Right lung (tissue), 10 donors: Measurements from ENCODE around the gene PTOV1. TPM values are rescaled to one million over a fixed set of nuclear protein-coding genes. Genes with fewer than 3 reads are reported as not detected.

Experiments used
- DNase-seq, 2 donors: peaks; one replicate each; pipeline ENCODE4 v3.0.0-alpha.2; 2013
- long read RNA-seq, 8 donors: transcript quantifications; one replicate each; lab custom pipeline, GENCODE V29; 2026
- polyA plus RNA-seq, 5 donors: library from polyadenylated mRNA; unstranded; fragments of 120-200 nt; gene quantifications; one replicate each; pipeline versions ENCODE4 v1.2.1 to v1.2.3, GENCODE V29; 2013; ENCODE audit warnings: inconsistent platforms in 1 of 5, low replicate concordance in 1 of 5; ENCODE audit not compliant: insufficient read length in 5 of 5, insufficient read depth in 1 of 5

Gene PTOV1
- 100 to 1,000 TPM; 207 to 317 (median 259) TPM for polyA plus RNA-seq
- long read RNA-seq, donor 1, transcript PTOV1-208 (2 exons, 327 nt) = minor isoform, 25 of 177 reads
- long read RNA-seq, donor 1, transcript PTOV1-209 (8 exons, 1,716 nt) = minor isoform, 9 of 177 reads
- long read RNA-seq, donor 1, transcript PTOV1-212 (13 exons, 1,577 nt) = major isoform, 72 of 177 reads
- long read RNA-seq, donor 1, transcript PTOV1-205 (1 exons, 1,880 nt) = minor isoform, 37 of 177 reads
- long read RNA-seq, donor 1, partial matches to known transcripts = 23 of 177 reads
- long read RNA-seq, donor 1, other reads (novel, unspliced or antisense) = 6 of 177 reads
- long read RNA-seq, donor 2, transcript PTOV1-220 (13 exons, 1,587 nt) = minor isoform, 5 of 77 reads
- long read RNA-seq, donor 2, transcript PTOV1-205 (1 exons, 1,880 nt) = minor isoform, 17 of 77 reads
- long read RNA-seq, donor 2, transcript PTOV1-208 (2 exons, 327 nt) = minor isoform, 11 of 77 reads
- long read RNA-seq, donor 2, transcript PTOV1-212 (13 exons, 1,577 nt) = major isoform, 31 of 77 reads
- long read RNA-seq, donor 2, partial matches to known transcripts = 6 of 77 reads
- long read RNA-seq, donor 2, other reads (novel, unspliced or antisense) = 5 of 77 reads
- long read RNA-seq, donor 3, transcript PTOV1-209 (8 exons, 1,716 nt) = minor isoform, 6 of 162 reads
- long read RNA-seq, donor 3, transcript PTOV1-208 (2 exons, 327 nt) = minor isoform, 19 of 162 reads
- long read RNA-seq, donor 3, transcript PTOV1-212 (13 exons, 1,577 nt) = minor isoform, 42 of 162 reads
- long read RNA-seq, donor 3, transcript PTOV1-205 (1 exons, 1,880 nt) = major isoform, 46 of 162 reads
- long read RNA-seq, donor 3, partial matches to known transcripts = 31 of 162 reads
- long read RNA-seq, donor 3, other reads (novel, unspliced or antisense) = 10 of 162 reads
- long read RNA-seq, donor 4, transcript PTOV1-212 (13 exons, 1,577 nt) = minor isoform, 21 of 77 reads
- long read RNA-seq, donor 4, transcript PTOV1-208 (2 exons, 327 nt) = minor isoform, 11 of 77 reads
- long read RNA-seq, donor 4, transcript PTOV1-205 (1 exons, 1,880 nt) = major isoform, 22 of 77 reads
- long read RNA-seq, donor 4, partial matches to known transcripts = 17 of 77 reads
- long read RNA-seq, donor 4, other reads (novel, unspliced or antisense) = 0 of 77 reads
- long read RNA-seq, donor 5, transcript PTOV1-208 (2 exons, 327 nt) = minor isoform, 5 of 131 reads
- long read RNA-seq, donor 5, transcript PTOV1-212 (13 exons, 1,577 nt) = major isoform, 48 of 131 reads
- long read RNA-seq, donor 5, transcript PTOV1-205 (1 exons, 1,880 nt) = minor isoform, 37 of 131 reads
- long read RNA-seq, donor 5, partial matches to known transcripts = 27 of 131 reads
- long read RNA-seq, donor 5, other reads (novel, unspliced or antisense) = 5 of 131 reads
- long read RNA-seq, donor 6, transcript PTOV1-205 (1 exons, 1,880 nt) = minor isoform, 26 of 168 reads
- long read RNA-seq, donor 6, transcript PTOV1-209 (8 exons, 1,716 nt) = minor isoform, 6 of 168 reads
- long read RNA-seq, donor 6, transcript PTOV1-208 (2 exons, 327 nt) = minor isoform, 11 of 168 reads
- long read RNA-seq, donor 6, transcript PTOV1-212 (13 exons, 1,577 nt) = major isoform, 55 of 168 reads
- long read RNA-seq, donor 6, partial matches to known transcripts = 46 of 168 reads
- long read RNA-seq, donor 6, other reads (novel, unspliced or antisense) = 20 of 168 reads
- long read RNA-seq, donor 7, transcript PTOV1-209 (8 exons, 1,716 nt) = minor isoform, 5 of 96 reads
- long read RNA-seq, donor 7, transcript PTOV1-212 (13 exons, 1,577 nt) = minor isoform, 34 of 96 reads
- long read RNA-seq, donor 7, transcript PTOV1-205 (1 exons, 1,880 nt) = major isoform, 36 of 96 reads
- long read RNA-seq, donor 7, partial matches to known transcripts = 15 of 96 reads
- long read RNA-seq, donor 7, other reads (novel, unspliced or antisense) = 0 of 96 reads
- long read RNA-seq, donor 8, transcript PTOV1-208 (2 exons, 327 nt) = minor isoform, 8 of 44 reads
- long read RNA-seq, donor 8, transcript PTOV1-205 (1 exons, 1,880 nt) = minor isoform, 8 of 44 reads
- long read RNA-seq, donor 8, transcript PTOV1-212 (13 exons, 1,577 nt) = major isoform, 13 of 44 reads
- long read RNA-seq, donor 8, partial matches to known transcripts = 5 of 44 reads
- long read RNA-seq, donor 8, other reads (novel, unspliced or antisense) = 5 of 44 reads

DNA sequence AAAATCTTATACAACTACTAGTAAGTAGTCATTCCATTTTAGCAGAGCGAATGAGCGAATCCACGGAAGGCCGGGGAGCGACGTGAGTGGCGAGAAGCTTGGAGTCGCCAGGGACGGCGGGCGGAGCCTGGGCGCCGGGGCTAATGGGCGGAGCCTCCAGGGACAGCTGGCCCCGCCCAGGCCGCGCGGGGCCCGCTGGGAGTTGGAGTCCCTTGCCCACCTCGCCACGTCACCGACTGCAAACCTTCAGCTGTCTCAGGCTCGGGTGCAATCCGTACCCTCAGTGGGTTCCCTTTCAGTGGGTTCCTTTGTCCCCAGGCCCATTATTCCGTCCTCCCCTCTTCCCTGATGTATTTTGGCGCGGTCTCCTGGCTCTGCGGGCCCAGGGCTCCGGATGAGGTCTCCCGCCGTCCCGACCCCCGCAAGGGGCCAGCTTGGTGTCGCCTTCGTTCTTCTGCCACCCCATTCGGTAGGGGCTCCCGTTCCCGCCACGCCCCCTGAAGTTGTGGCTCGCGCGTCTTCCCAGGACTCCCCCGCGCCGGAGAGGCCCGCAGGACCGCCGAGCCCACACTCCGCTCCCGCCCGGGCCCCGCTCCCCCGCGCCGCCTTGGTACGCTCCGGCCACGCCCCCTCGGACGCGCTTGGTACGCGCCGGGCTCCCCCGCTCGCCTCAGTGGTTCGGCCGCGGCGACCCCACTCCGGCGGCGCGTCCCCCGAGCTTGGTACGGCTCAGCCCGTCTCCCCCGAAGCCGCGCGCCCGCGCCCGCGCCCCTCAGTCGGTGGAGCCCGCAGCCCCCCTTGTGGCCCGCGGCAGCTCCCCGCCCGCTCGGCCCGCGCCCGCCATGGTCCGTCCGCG, at the start of gene PTOV1:
Gene PTOV1 (plus strand): TSS at position 673 of the 856 bp plus-strand sequence.
- DNase-seq = peak; percentile 89

DNA sequence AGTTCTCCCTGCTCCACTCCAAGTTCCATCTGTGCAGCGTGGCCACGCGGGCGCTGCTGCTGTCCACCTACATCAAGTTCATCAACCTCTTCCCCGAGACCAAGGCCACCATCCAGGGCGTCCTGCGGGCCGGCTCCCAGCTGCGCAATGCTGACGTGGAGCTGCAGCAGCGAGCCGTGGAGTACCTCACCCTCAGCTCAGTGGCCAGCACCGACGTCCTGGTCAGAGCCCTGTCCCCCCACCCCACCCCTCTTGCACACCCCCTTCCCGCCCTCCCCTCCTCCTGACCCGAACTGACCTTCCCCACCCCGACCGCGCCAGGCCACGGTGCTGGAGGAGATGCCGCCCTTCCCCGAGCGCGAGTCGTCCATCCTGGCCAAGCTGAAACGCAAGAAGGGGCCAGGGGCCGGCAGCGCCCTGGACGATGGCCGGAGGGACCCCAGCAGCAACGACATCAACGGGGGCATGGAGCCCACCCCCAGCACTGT, 49.5 kb upstream of the PTOV1 start:
- DNase-seq = no peak

DNA sequence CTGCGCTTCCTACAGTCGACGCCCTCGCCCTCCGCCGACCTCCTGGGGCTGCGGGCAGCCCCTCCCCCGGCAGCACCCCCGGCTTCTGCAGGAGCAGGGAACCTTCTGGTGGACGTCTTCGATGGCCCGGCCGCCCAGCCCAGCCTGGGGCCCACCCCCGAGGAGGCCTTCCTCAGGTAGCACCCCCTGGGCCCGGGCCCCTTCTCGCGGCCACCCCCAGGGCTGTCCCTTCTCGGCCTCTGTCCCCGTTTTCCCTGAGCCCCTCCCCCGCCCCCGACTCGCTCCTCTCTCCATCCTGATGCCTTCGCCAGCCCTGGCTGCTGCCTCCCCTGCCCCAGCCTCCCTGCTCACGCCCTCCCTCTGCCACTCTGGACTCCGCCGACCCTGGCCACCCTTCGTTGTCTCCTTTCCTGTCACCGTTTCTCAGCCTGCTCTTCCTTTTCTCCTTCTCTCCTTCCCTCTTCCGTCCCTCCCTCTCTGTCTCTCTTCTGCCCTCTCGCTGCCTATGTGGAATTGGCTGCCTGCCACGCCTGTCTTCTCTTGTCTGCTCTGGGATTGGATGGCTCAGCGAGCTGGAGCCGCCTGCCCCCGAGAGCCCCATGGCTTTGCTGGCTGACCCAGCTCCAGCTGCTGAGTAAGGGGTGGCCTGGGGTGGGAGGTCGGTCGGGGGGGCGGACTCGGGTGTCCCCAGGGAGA, 48.8 kb upstream of the PTOV1 start:
- DNase-seq = peak; percentile 86 to 87

DNA sequence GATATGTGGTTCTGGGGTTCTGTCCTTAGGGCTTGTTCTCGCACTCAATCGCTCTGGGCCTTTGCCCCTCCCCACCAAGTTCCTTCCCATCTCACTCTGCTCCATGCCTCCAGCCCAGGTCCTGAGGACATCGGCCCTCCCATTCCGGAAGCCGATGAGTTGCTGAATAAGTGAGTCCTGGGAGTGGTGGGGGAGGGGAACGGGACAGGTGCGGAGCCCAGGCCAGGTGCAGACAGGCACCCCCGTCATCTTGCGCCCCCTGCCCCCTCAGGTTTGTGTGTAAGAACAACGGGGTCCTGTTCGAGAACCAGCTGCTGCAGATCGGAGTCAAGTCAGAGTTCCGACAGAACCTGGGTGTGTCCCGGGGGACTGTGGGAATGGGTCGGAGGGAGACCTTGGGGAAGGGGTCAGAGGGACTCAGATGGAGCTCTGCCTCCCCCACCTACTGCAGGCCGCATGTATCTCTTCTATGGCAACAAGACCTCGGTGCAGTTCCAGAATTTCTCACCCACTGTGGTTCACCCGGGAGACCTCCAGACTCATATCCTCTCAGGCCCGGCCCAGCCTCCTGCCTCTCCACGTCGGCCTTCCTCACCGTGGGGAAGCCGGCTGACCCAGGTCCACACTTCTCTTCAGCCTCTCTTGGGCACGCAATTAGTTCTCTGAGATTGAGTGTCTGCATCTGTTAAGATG, 48.0 kb upstream of the PTOV1 start:
- no peak for DNase-seq

DNA sequence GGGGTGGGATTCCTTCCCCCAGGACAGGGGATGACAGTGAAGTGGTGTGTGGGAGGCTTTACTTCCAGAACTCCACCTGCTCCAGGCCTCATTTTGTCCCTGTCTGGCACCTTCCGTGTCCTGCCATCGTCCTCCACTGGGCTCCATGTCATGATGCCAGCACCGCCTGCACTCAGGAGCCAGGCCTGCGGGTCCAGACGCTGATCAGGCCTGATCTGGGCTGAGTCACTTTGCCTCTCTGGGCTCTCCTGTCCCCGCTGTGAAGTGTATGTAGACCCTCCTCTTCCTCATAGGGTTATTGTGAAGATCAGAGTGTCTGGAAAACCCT, 47.5 kb upstream of the PTOV1 start:
- DNase-seq = no peak

DNA sequence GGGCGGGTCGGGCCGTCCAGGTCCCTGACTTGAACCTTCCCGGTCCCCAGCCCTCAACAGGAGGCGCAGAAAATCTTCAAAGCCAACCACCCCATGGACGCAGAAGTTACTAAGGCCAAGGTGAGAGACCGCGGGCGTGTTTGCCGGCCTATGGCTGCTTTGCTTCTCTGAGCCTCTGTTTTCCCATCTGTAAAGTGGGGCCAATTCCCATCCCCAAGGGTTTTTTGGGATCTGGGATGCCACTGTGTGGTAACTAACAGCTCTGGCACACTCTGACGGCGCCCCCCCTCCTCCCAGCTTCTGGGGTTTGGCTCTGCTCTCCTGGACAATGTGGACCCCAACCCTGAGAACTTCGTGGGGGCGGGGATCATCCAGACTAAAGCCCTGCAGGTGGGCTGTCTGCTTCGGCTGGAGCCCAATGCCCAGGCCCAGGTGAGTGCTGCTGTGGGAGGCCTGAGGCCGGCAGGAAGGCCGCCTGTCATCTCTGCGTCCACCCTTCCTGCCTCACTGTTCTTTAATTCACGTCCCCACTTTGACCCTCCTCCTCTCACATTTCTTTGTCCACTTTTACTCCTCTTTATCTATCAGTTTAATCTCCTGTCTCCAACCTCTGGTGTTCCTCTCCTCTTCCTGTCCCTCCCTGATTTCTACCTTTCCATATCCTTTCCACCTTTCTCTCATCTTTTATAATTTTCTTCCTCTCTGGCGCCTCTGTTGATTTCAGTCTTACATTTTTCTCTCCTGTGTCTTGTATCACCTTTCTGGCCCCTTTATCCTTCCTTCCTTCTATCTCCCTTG, 44.9 kb upstream of the PTOV1 start:
- DNase-seq = no peak

DNA sequence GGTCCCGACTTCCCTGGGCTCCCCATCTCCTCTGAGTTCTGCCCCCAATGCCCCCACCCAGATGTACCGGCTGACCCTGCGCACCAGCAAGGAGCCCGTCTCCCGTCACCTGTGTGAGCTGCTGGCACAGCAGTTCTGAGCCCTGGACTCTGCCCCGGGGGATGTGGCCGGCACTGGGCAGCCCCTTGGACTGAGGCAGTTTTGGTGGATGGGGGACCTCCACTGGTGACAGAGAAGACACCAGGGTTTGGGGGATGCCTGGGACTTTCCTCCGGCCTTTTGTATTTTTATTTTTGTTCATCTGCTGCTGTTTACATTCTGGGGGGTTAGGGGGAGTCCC, 44.4 kb upstream of the PTOV1 start:
- no peak for DNase-seq

DNA sequence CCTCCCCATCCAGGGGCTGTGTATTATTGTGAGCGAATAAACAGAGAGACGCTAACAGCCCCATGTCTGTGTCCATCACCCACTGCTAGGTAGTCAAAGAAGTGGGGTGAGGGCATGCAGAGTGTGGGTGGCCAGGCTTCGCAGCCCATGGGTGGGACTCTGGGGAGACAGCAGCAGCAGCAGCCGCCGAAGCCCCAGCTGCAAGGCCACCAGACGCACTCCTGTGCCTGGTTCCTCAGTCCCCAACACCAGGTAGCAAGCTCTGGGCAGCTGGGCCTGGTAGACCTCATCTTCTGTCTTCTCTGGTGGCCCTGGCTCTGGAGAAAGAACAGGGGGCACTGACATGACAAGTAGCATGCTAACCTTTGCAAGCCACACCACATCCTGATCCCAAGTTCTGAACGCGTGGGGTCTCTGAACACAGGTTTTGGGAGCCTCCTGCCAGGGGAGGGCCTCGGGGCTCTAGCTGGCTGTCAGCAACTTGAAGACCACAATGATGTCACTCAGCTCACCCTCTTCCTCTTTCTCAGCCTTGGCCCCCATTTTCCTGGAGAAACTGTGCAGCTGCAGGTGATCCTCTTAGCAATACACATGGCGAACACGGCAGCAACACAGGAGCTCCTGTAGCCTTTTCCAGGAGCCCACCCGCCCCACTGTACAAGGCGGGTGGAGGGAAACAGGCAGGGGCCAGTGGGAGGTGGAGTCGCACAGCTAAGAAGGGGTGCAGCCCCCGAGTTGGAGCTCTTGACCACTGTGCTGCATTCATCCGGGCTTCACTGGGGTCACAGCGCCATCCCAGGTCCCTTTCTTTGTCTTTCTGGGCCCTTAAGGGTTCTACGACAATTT, 43.7 kb upstream of the PTOV1 start:
- no peak for DNase-seq

DNA sequence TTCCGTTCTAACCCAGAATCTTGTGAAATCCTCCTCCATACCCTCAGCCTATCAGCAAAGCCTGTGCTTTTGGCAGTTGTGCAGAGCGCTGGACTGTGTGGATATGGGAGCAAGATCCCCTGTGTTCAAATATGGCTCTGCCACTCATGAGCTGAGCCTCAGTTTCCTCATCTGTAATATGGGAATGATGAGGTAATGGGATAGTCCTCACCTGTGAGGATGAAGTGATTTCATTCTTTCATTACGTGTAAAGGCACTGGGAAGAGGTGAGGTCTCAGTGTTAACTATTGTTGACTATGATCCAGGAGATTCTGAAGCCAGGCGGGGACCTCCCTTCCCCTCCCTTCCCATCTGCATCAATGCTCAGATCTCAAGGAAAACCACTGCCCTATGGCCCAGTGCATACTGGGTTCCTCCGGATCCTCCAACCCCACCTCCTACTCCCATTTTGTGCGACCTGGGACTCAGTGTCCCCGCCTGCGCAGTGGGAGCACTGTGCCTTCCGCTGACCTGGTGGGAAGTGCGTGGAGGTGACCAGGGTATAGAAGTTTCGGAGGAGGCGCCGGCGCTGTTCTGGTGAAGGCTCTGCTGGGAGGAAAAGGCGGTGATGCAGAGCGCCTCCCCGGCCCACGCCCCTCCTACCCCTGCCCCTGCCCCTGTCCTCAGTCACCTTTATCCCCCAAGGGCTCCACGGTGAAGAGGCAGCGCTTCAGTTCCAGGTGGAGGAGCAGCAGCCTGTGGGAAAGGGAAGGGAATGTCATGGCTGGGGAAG, 42.9 kb upstream of the PTOV1 start:
- no peak for DNase-seq

DNA sequence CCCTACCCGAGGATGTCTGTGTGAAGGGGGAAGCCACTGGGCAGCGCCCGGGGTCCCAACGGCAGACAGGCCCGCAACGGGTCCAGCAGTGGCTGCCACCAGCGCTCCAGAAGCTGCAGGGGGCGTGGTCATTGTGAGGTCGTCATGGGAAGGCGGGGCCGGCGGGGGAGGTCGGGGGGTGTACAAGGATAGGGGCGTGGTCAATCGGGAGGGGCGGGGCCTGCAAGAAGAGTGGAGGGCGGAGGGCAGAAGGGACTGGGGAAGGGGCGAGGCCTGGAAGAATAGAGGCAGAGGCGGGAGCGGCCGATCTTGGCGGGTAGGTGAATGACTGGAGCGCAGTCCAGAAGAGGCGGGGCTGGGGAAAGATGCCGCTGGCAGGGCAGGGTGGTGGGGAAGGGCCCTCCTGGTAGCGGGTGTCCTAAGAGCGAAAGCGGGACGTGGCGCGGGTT, 42.2 kb upstream of the PTOV1 start:
- DNase-seq = peak; percentile 87 to 89

DNA sequence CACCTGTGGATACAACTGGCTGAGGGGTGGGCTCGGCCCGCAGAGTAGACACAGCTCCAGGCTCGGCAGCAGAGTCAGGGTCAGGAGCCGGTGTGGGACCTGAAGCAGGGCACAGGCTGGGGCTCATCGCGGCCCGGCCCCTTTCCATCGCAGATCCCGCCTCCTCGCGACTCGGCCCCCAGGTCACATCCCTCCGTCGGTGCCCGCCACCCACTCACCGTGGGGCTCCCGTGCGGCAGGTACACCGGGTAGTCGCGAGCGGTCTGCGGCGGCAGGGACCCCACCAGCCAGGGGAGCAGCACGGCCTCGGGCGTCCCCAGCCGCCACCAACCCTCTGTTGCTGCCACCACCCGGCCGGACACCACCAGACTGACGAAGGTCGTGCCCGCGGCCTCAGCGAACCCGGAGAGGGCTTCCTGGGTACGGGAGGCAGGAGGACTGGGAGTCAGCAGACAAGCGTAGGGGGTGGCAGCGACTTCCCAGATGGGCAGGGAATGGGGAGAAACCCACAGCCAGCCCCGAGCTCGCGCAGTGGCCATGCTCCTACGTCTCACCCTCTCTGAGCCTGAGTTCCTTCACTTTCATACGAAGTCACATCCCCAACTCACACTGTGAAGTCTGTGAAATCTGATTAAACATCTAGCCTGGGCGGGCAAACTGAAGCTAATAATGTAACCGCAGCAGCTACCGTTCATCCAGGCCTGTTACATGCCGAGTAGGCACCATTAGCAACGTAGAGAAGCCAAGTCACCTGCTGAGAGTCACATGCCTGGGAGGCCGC, 41.6 kb upstream of the PTOV1 start:
- no peak for DNase-seq

DNA sequence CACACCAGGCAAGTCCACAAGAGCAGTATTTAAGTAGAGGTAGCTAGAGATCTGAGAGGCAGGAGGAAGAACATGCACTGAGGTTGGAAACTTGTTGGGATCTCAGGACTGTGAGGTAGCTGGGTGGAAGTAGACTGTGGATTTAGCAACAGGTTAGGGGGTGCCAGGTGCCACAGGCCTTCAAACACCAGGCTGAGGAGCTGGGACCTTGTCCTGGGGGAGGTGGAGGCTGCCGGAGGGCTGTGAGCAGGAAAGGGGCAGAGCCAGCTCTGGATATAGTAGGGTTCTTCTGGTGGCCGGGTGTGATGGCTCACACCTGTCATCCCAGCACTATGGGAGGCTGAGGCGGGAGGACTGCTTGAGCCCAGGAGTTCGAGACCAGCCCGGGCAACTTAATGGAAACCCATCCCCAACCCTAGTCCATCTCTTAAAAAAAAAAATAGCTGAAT, 41.0 kb upstream of the PTOV1 start:
- DNase-seq = no peak

DNA sequence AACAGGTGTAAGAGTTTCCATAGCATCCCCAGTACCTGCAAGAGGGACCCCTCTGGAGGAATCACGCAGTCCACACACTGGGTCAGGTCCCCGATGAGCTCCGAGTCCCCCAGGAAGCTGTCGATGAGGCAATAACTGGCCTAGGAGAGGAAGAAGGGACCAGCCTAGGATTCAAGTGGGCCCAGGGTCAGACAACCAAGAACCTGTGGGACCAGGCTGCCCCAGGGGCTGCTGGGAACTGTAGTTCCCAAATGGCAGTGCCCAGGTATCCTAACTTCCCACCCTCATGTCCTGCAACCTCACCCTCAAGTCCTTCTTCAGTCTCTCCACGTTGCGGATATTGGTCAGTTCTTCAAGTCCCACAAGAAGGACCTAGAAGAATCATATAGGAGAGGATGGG, 39.6 kb upstream of the PTOV1 start:
- DNase-seq = no peak

DNA sequence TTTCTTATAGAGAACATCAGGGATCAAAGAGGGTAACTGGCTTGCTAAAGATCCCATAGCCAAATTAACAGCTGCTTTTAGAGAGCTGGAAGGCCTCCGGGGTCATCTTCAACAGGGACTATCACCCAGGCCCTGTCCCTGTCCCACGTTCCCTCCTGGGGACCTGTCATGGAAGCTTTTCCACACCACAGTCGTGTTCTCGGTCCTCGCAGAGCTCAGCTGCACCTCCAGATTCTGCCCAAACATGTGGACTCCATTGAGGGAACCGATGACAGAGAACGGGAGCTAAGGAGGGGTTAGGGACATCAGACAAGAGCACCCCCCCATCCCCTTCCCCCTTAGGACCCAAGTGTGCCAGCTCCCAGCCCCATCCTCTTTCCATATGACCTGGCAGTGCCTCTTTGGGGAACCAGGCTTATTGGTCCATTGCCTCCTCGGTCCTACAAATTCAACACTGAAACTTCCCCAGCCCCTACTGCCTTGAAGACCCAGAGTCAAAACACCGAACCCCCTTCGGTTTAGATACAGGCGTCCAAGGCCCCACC, 38.4 kb upstream of the PTOV1 start:
- no peak for DNase-seq
